Activated naive CD8-positive, alpha-beta T cell treated with anti-CD3 and anti-CD28 coated beads, Interleukin-2, amount 10 ng/mL, durations not matched to agents 7 days and 5 days (primary cell): Measurements from ENCODE around the gene RFX2. TPM values are rescaled to one million over a fixed set of nuclear protein-coding genes. Genes with fewer than 3 reads are reported as not detected.

Experiments
- total RNA-seq, 2 experiments: library from RNA; stranded (reverse); gene quantifications; one replicate each; pipeline ENCODE4 v1.2.3, GENCODE V29; 2021

Gene RFX2
- total RNA-seq, 2 experiments from 2014 or later: 9.9 to 12.2 TPM

Other genes with a start within 250 kb of the RFX2 start
- gene FUT5, start 240.0 kb downstream of the RFX2 start, total RNA-seq: under 1 TPM; 0.23 to 0.30 TPM
- gene NDUFA11, start 206.7 kb downstream of the RFX2 start, total RNA-seq: 100 to 1,000 TPM; 187 to 193 TPM
- 10 to 100 TPM; 15.6 to 17.5 TPM for gene VMAC, start 205.6 kb downstream of the RFX2 start, total RNA-seq
- gene CAPS, start 196.2 kb downstream of the RFX2 start, total RNA-seq: 10 to 100 TPM; 25.0 to 28.8 TPM
- 100 to 1,000 TPM; 104 to 108 TPM for gene RANBP3, start 132.4 kb downstream of the RFX2 start, total RNA-seq
- not detected for gene ACSBG2, start 25.2 kb upstream of the RFX2 start, total RNA-seq
- 10 to 100 TPM; 37.8 to 42.1 TPM for gene MLLT1, start 169.5 kb upstream of the RFX2 start, total RNA-seq
- under 1 TPM; 0.54 to 0.55 TPM for gene ACER1, start 223.1 kb upstream of the RFX2 start, total RNA-seq